CD4-positive, alpha-beta T cell treated with Interleukin-6 for 4 hours (primary cell): ENCODE results near the gene CSNK1A1.
"Not testable (repeated sequence)": the region's sequence is repeated elsewhere in the genome, so short reads cannot be mapped to it uniquely, and the experiment has no call there.

ENCODE experiments used
- DNase-seq: peaks from one replicate; pipeline ENCODE4 v3.0.0-alpha.2; 2020; ENCODE audit warnings: mixed read lengths

Gene CSNK1A1

GRCh38 chr5:149453618-149454415 is 97.4 kb downstream of the CSNK1A1 start:
- no peak for DNase-seq

DNA sequence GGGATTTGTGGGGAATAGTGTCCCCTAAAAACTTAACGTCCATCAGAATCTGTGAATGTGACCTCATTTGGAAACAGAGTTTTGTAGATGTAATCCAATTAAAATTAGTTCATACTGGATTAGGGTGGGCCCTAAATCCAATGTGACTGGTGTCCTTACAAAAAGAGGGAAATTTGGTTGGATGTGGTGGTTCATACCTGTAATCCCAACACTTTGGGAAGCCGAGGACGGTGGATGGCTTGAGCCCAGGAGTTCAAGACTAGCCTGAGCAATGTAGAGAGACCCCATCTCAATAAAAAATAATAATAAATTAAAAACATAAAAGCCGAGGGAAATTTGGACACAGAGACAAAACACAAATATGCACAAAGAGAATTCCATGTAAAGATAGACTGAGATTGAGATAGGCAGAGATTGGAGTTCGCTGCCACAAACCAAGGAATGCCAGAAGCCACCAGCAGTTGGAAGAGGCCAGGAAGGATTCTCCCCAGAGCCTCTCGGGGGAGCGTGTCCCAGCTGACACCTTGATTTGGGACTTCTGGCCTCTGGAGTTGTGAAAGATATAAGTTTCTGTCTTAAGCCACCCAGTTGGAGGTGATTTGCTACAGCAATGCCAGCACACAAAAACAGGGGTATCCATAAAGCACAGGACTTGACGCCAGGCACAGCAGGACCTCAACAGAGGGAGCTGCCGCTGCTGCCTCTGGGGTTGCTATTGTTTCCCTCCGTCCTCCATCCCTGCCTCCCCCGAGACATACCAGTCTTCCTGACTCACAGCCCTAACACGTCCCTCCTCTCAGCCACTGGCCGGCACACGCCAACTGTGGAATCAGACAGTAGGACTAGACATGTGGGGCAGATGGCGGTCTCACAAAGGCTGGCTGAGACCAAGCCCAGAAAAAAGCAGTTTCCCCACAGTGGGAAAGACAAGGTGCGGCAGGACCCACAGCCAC is 98.3 kb downstream of the CSNK1A1 start:
- DNase-seq, result no peak

- DNase-seq, result no peak
Measured at GRCh38 chr5:149452007-149452664, 99.1 kb downstream of the CSNK1A1 start.

GRCh38 chr5:149450199-149450598 is 101.0 kb downstream of the CSNK1A1 start:
- DNase-seq, result no peak

- DNase-seq, result no peak
Measured at GRCh38 chr5:149448831-149449714, 102.2 kb downstream of the CSNK1A1 start.

DNA sequence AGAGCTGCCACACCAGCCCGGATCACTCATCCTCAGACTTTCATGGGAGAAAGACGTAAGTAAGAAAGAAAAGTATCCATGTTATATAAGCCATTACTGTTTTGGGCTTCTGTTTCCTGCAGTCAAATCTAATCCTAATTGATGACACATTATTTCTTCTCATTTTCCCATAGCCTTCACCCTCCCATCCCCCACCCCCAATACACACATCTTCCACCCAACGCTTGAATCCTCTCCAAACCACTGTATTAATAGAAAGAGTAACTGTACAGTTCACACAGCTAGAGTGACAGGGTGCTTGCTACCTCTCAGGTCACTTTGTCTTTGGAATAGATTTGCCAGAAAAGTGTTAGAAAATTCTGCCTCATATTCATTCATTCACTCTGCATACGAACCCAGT is 102.8 kb downstream of the CSNK1A1 start:
- DNase-seq, result no peak

- DNase-seq, result no peak
Measured at GRCh38 chr5:149447373-149448367, 103.6 kb downstream of the CSNK1A1 start.

GRCh38 chr5:149446794-149447193 is 104.4 kb downstream of the CSNK1A1 start:
- not testable (repeated sequence) for DNase-seq

- no peak for DNase-seq
Measured at GRCh38 chr5:149445739-149446369, 105.4 kb downstream of the CSNK1A1 start.

DNA sequence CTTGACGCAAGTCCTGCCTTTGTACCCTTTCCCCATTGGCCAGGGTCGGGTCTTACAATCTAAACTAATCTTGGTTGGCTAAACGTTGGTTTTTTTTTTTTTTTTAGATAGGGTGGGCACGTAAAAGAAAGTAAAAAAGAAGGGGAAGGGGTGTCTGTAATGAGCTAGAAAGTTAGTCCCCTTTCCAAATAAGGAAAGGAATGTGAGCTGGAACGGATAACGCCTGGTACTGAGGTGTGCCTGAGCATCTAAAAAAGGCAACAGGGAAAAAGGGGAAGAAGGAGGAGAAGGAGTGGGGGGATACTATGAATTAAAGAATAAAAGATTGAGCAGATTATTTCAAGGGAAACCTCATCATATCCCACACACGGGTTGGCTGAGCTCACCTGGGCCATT is 105.9 kb downstream of the CSNK1A1 start:
- DNase-seq, result no peak

DNA sequence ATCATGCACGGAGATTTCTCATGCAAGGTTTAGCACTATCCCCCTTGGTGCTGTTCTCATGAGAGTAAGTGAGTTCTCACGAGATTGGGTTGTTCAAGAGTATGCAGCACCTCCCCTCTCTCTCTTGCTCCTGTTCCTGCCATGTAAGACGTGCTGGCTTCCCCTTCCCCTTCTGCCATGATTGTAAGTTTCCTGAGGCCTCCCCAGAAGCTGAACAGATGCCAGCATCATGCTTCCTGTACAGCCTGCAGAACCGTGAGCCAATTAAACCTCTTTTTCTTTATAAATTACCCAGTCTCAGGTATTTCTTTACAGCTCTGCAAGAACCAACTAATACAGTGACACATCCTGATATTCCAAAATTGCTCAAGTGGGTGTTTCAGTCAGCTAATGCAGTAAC is 106.8 kb downstream of the CSNK1A1 start:
- DNase-seq, result not testable (repeated sequence)

DNA sequence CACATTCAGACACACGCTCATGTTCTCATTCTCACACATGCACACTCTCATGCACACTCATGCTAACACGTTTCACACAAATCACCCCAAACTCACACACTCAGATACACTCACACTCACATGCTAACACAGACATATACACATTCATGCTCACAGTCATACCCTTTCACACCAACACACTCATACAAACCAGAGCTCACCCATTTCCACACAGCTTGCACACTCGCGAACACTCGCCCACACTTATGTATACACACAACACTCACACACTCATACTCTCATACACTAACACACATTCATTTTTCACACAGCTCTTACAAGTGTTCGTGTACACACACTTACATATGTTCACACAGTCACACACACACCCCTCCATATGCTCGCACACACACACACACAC is 108.0 kb downstream of the CSNK1A1 start:
- no peak for DNase-seq

DNA sequence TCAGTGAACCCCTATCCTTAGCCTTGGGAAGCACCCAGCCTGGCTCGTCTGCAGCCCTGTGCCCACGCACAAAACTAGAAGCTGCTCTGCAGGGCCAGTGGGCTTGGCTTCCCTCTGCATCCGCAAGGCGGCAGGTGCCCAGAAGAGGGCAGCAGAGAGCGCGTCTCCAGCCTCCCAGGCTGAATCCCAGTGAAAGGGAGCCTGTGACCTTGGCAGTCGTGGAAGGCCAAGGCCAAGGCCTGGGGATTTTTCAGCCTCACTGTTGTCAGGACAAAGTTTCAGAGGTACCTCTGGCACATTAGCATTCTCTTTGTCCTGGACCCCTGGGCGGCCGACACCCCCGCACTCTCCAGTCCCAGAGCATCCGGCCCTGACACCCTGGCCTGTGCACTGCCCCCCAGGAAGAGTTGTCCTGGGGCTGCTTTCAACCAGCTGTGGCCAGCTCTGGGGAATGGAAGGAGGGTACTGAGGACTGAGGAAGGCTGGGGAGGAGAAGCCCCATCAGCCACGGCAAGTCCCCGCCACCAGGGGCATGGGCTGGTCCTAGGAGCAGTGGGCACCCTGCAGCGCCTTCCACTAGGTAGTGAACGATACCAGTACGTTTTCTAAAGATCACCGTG is 108.6 kb downstream of the CSNK1A1 start:
- peak; percentile 76 for DNase-seq
